Activated CD8-positive, alpha-beta memory T cell treated with anti-CD3 and anti-CD28 coated beads, Interleukin-2, amount 50 U/mL, for 1 hour (primary cell): ENCODE results near the gene RRP15.
"Not testable (repeated sequence)": the region's sequence is repeated elsewhere in the genome, so short reads cannot be mapped to it uniquely, and the experiment has no call there.

Source experiments
- DNase-seq: peaks from one replicate; pipeline ENCODE4 v3.0.0-alpha.2; 2020; ENCODE audit errors: extremely low read depth

RRP15 gene

GRCh38 chr1:218297461-218297860, 12.4 kb downstream of the RRP15 start:
- no peak for DNase-seq

GRCh38 chr1:218297867-218298266, 12.8 kb downstream of the RRP15 start:
- DNase-seq: no peak

DNA sequence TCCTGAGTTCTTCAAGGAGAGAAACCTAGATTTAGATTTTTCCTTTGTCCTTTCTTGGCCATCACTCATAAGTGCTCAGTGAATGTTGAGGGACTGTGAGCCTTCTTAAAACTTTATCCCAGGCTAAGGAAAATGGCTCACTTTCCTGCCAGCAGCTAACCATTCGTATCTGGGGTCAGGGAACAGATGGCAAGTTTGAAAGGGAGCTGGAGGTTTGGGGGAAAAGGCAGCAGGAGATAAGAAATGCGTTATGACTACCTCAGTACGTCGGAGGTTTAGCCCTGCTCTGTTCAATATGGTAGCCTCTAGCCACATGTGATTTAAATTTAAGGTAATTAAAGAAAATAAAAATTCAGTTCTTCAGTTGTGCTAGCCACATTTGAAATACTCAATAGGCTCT, 13.3 kb downstream of the RRP15 start:
- DNase-seq: no peak

GRCh38 chr1:218299416-218299815, 14.3 kb downstream of the RRP15 start:
- no peak for DNase-seq

DNA sequence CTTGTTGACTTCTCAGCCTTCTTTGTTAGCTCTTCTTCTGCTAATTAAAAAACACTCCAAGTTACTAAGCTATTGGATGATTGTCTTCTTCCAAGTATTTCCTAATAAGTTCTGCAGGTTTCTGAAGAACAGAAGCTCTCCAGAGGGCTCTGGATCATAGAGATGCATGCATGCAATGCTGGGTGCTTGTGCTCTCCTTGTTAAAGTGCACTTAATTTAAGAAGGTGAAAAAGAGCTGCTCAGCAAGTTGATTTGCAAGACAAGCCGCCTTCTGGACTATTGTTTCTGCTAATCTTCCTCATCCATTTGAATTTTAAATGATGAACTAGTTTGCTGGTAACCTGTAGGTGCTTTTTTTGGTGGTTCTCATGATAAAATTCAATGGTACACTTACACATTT, 16.1 kb downstream of the RRP15 start:
- DNase-seq: no peak

GRCh38 chr1:218302155-218302554, 17.1 kb downstream of the RRP15 start:
- DNase-seq: no peak

- DNase-seq: no peak
Observed at GRCh38 chr1:218303176-218303879, 18.2 kb downstream of the RRP15 start.

GRCh38 chr1:218304281-218305039, 19.4 kb downstream of the RRP15 start:
- DNase-seq: no peak

GRCh38 chr1:218305472-218306064, 20.5 kb downstream of the RRP15 start:
- no peak for DNase-seq

DNA sequence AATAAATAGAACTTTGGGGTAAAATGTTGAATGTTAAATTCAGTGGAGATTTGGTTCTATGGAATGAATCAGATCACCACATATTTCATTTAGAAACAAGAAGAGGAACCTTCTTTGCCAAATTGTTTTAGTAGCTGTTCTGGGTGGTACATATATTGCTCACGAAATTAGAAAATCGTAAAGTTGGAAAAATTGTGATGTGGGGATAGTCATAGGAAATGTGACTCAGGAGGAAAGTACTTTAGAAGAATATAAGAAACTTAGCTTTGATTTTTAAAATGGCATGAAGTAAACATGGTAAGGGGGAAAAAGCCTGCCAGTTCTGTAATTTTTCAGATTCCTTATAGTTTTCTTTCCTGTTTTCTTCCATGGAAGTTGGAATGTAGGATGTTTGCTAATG, 27.4 kb downstream of the RRP15 start:
- no peak for DNase-seq

DNA sequence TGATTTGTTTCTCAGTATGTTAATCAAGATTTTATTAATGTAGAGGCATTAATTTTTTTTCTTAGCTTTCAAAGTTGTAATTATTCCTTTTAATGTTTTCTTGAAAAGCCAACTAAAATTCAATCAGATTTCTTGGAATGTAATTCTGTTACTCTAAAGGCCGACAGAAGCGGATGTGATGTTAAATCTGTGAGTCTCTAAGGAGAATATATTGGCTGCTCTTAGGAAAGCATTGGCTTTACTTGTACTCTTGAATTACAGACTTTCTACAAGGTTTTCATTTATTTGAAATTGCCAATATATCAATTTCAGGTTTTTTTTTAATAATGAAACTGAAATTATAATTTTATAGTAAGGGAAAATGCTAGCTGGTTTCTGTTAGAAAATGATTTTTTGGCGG, 29.2 kb downstream of the RRP15 start:
- DNase-seq: no peak

DNA sequence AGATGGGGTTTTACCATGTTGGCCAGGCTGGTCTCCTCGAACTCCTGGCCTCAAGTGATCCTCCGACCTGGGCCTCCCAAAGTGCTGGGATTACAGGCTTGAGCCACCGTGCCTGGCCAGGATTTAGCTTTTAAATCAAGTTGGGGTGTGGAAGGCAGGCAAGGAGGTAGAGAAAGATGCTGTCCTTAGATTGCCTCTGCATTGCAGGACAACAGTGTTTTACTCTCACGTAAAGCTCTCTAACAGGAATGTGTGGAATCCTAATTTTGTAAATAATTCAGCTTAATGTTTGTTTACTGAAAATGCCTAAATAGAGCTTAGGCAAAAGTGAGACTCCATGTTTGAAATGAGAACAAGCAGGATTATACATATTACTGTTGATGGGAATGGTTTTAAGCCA, 30.5 kb downstream of the RRP15 start:
- no peak for DNase-seq

- no peak for DNase-seq
Observed at GRCh38 chr1:218317061-218317460, 32.0 kb downstream of the RRP15 start.

- DNase-seq: not testable (repeated sequence)
Observed at GRCh38 chr1:218320182-218320581, 35.1 kb downstream of the RRP15 start.

DNA sequence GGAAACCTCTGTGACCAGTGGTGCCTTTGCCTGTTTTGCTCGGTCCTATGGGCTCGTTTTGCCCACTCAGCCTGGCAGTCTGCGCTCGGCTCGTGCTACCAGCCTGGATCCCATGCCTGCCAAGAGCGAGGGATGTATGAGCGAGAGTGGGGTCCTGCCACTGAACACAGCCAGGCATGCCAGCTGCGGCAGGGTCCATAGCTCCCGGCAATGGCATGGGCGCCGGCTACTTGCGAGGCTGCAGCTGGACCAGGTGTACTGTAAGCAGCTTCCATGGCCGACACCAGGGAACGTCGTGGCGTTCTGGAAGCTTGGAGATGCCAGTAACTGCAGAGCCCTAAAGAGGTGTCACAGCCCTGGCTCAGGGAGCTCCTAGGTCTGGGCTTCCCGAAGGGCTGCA, 37.7 kb downstream of the RRP15 start:
- DNase-seq: no peak

DNA sequence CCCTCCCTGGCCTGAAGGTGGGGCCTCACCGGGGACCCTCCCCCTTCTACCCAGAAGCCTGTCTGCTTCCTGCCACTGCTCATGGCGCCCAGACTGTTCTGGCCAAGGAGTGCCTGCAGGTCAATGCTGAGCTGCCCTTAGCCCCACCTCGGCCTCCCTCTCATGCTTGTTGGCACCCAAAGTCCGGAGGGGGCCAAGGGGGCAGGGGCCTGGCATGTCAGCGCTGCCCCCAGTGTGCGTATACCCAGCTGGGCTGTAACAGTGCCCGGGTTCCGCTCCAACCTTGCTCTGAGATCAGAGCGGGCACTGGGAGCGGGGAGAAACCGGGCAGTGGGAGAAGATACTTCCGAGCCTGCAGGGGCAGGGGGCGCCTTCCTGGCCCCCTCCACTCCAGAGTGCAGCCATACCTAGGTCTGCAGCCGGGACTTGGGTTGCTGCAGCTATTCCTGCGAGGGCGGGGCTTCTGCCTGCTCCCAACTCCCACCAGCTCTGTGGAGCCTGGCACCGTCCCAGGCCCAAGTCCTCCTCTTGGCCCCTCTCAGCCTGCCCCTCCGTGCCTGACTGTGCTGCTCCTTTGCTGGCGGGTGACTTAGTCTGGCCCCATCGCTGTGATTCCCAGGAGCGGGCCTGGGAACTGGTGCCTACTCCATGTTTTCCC, 38.6 kb downstream of the RRP15 start:
- DNase-seq: no peak

GRCh38 chr1:218324226-218324580, 39.1 kb downstream of the RRP15 start:
- no peak for DNase-seq

DNA sequence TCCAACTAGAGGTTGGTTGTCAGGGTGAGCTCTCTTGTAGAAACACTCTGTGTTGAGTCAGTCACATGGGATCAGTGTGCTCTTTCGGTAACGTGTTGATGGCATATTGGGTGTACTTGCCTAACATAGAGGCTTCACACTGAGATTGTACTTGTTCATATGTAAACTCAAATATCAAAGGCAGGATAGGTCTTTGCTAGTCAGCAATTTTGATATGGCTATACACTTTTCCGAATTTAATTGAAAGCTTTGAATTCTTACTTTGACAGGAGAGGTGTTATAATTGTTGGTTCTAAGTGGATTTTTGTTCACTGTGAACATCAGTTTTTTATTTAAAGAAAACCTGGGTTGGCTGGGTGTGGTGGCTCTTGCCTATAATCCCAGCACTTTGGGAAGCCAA, 43.7 kb downstream of the RRP15 start:
- DNase-seq: no peak

DNA sequence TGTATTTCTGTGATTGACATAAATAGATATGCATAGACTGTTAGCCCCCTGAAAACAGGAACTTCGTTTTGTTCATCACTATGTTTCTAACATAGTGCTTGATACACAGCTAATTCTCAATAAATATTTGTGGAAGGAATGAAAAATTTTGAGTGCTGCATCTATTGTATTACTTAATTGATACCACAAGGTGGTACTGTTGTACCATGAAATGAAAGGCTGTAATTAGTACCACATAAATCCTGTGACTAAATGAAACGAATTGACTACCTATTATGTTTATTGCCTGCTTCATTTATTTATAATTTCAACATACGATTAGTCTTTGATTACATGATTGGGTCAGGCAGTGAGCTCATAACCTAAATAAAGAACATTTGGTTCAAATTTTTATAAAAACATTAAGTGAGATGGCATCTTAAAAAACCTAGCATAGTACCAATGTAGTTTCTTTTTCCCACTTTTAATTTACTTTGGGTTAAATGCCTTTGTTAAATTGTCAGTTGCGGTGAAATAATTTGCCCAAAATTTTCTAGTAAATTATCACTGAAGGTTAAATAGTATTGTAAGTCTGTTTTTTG, 45.0 kb downstream of the RRP15 start:
- DNase-seq: no peak

- DNase-seq: no peak
Observed at GRCh38 chr1:218332416-218332815, 47.3 kb downstream of the RRP15 start.

GRCh38 chr1:218336328-218336727, 51.2 kb downstream of the RRP15 start:
- no peak for DNase-seq

DNA sequence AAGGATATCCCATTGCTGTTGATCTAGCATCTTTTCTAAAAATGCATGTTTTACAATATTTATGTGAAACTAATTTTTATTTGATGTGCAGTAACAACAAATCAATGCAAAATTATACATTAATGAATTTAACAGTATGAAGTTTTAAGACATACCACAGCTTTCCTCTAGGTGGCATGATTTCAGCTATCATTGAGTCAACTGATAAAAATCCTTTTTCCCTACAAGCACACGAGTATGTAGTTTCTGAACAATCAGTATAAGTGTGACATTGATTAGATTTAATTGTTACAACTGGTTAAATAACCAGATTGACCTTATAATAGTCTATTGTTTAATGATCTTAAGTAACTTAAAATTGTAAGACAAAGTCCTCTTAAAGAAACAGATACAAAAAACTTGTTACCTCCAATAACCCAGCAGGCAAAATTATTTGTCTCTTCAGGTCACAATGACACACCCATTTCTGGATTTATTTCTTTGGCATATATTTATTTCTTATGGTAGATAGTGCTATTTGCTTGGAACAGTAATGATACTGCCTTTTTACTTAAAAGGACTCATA, 54.3 kb downstream of the RRP15 start:
- DNase-seq: no peak
